Measurements from ENCODE around the gene EPHB2.
"Not testable (repeated sequence)": the region's sequence is repeated elsewhere in the genome, so short reads cannot be mapped to it uniquely, and the experiment has no call there.

EPHB2 gene

GRCh38 chr1:22841142-22841541 is 130.5 kb downstream of the EPHB2 start:
- Histone ChIP-seq H3K9me3 (ENCODE audit: control insufficient read depth, low read depth, low read length) (no peaks in the 10 kb centered on the region), H3K27ac (ENCODE audit: low read length) (no peak overlapping the region), H3K27me3 (ENCODE audit: control insufficient read depth, insufficient read depth, low read length) (no peaks in the 10 kb centered on the region), H3K4me3 (ENCODE audit: low read length) (no peak overlapping the region), H3K9ac (ENCODE audit: low read length) (no peak overlapping the region), H3K36me3 (ENCODE audit: control insufficient read depth, low read depth, low read length) (no peaks in the 10 kb centered on the region), H3K4me1 (ENCODE audit: control insufficient read depth, low read depth, low read length) (no peaks in the 10 kb centered on the region)

- Histone ChIP-seq H3K36me3 (ENCODE audit: control insufficient read depth, low read depth, low read length) (no peaks in the 10 kb centered on the region), H3K9me3 (ENCODE audit: control insufficient read depth, low read depth, low read length) (no peaks in the 10 kb centered on the region), H3K4me3 (ENCODE audit: low read length) (no peak overlapping the region), H3K27me3 (ENCODE audit: control insufficient read depth, insufficient read depth, low read length) (no peaks in the 10 kb centered on the region), H3K9ac (ENCODE audit: low read length) (no peak overlapping the region), H3K4me1 (ENCODE audit: control insufficient read depth, low read depth, low read length) (no peaks in the 10 kb centered on the region), H3K27ac (ENCODE audit: low read length) (no peak overlapping the region)
These were observed 131.2 kb downstream of the EPHB2 start for GRCh38 chr1:22841860-22842281.

- not testable (repeated sequence) for H3K4me3 ChIP-seq (ENCODE audit: low read length); H3K27me3 ChIP-seq (ENCODE audit: control insufficient read depth, insufficient read depth, low read length)
These were observed 133.0 kb downstream of the EPHB2 start for GRCh38 chr1:22843441-22844183.

GRCh38 chr1:22844621-22845020 is 134.0 kb downstream of the EPHB2 start:
- peaks cover 1% of the 10 kb centered on the region for H3K4me1 ChIP-seq (ENCODE audit: control insufficient read depth, low read depth, low read length)
- no peak overlapping the region for H3K27ac ChIP-seq (ENCODE audit: low read length)
- H3K9ac ChIP-seq (ENCODE audit: low read length) = no peak overlapping the region
- no peak overlapping the region for H3K4me3 ChIP-seq (ENCODE audit: low read length)
- H3K27me3 ChIP-seq (ENCODE audit: control insufficient read depth, insufficient read depth, low read length) = no peaks in the 10 kb centered on the region
- H3K36me3 ChIP-seq (ENCODE audit: control insufficient read depth, low read depth, low read length) = no peaks in the 10 kb centered on the region
- no peaks in the 10 kb centered on the region for H3K9me3 ChIP-seq (ENCODE audit: control insufficient read depth, low read depth, low read length)

More at GRCh38 chr1:22843441-22844183, 133.0 kb downstream of the EPHB2 start:
- not testable (repeated sequence) for H3K9ac ChIP-seq (ENCODE audit: low read length); H3K27ac ChIP-seq (ENCODE audit: low read length); H3K4me1 ChIP-seq (ENCODE audit: control insufficient read depth, low read depth, low read length); H3K9me3 ChIP-seq (ENCODE audit: control insufficient read depth, low read depth, low read length); H3K36me3 ChIP-seq (ENCODE audit: control insufficient read depth, low read depth, low read length)

GRCh38 chr1:22845398-22845935 is 134.8 kb downstream of the EPHB2 start:
- H3K4me1 ChIP-seq (ENCODE audit: control insufficient read depth, low read depth, low read length) = peaks cover 4% of the 10 kb centered on the region
- no peak overlapping the region for H3K9ac ChIP-seq (ENCODE audit: low read length)
- no peaks in the 10 kb centered on the region for H3K36me3 ChIP-seq (ENCODE audit: control insufficient read depth, low read depth, low read length)
- no peak overlapping the region for H3K4me3 ChIP-seq (ENCODE audit: low read length)
- H3K9me3 ChIP-seq (ENCODE audit: control insufficient read depth, low read depth, low read length) = no peaks in the 10 kb centered on the region
- H3K27ac ChIP-seq (ENCODE audit: low read length) = no peak overlapping the region
- H3K27me3 ChIP-seq (ENCODE audit: control insufficient read depth, insufficient read depth, low read length) = no peaks in the 10 kb centered on the region

- no peaks in the 10 kb centered on the region for H3K9me3 ChIP-seq (ENCODE audit: control insufficient read depth, low read depth, low read length)
- peaks cover 4% of the 10 kb centered on the region for H3K4me1 ChIP-seq (ENCODE audit: control insufficient read depth, low read depth, low read length)
- H3K27ac ChIP-seq (ENCODE audit: low read length) = no peak overlapping the region
- no peak overlapping the region for H3K4me3 ChIP-seq (ENCODE audit: low read length)
- no peaks in the 10 kb centered on the region for H3K27me3 ChIP-seq (ENCODE audit: control insufficient read depth, insufficient read depth, low read length)
- no peak overlapping the region for H3K9ac ChIP-seq (ENCODE audit: low read length)
- no peaks in the 10 kb centered on the region for H3K36me3 ChIP-seq (ENCODE audit: control insufficient read depth, low read depth, low read length)
These were observed 135.8 kb downstream of the EPHB2 start for GRCh38 chr1:22846458-22846857.

GRCh38 chr1:22847249-22847648 is 136.6 kb downstream of the EPHB2 start:
- Histone ChIP-seq H3K4me1 (ENCODE audit: control insufficient read depth, low read depth, low read length) (peaks cover 4% of the 10 kb centered on the region), H3K4me3 (ENCODE audit: low read length) (no peak overlapping the region), H3K36me3 (ENCODE audit: control insufficient read depth, low read depth, low read length) (no peaks in the 10 kb centered on the region), H3K27ac (ENCODE audit: low read length) (no peak overlapping the region), H3K9ac (ENCODE audit: low read length) (no peak overlapping the region), H3K27me3 (ENCODE audit: control insufficient read depth, insufficient read depth, low read length) (no peaks in the 10 kb centered on the region), H3K9me3 (ENCODE audit: control insufficient read depth, low read depth, low read length) (no peaks in the 10 kb centered on the region)

- H3K36me3 ChIP-seq (ENCODE audit: control insufficient read depth, low read depth, low read length) = no peaks in the 10 kb centered on the region
- no peaks in the 10 kb centered on the region for H3K9me3 ChIP-seq (ENCODE audit: control insufficient read depth, low read depth, low read length)
- no peak overlapping the region for H3K27ac ChIP-seq (ENCODE audit: low read length)
- no peak overlapping the region for H3K9ac ChIP-seq (ENCODE audit: low read length)
- H3K4me1 ChIP-seq (ENCODE audit: control insufficient read depth, low read depth, low read length) = peaks cover 4% of the 10 kb centered on the region
- no peak overlapping the region for H3K4me3 ChIP-seq (ENCODE audit: low read length)
- H3K27me3 ChIP-seq (ENCODE audit: control insufficient read depth, insufficient read depth, low read length) = no peaks in the 10 kb centered on the region
These were observed 137.1 kb downstream of the EPHB2 start for GRCh38 chr1:22847709-22848108.

- no peaks in the 10 kb centered on the region for H3K36me3 ChIP-seq (ENCODE audit: control insufficient read depth, low read depth, low read length)
- H3K27me3 ChIP-seq (ENCODE audit: control insufficient read depth, insufficient read depth, low read length) = no peaks in the 10 kb centered on the region
- H3K9ac ChIP-seq (ENCODE audit: low read length) = no peak overlapping the region
- no peaks in the 10 kb centered on the region for H3K9me3 ChIP-seq (ENCODE audit: control insufficient read depth, low read depth, low read length)
- peaks cover 4% of the 10 kb centered on the region for H3K4me1 ChIP-seq (ENCODE audit: control insufficient read depth, low read depth, low read length)
- no peak overlapping the region for H3K27ac ChIP-seq (ENCODE audit: low read length)
- H3K4me3 ChIP-seq (ENCODE audit: low read length) = no peak overlapping the region
These were observed 137.8 kb downstream of the EPHB2 start for GRCh38 chr1:22848405-22848804.

GRCh38 chr1:22849770-22850169 is 139.1 kb downstream of the EPHB2 start:
- Histone ChIP-seq H3K36me3 (ENCODE audit: control insufficient read depth, low read depth, low read length) (no peaks in the 10 kb centered on the region), H3K27me3 (ENCODE audit: control insufficient read depth, insufficient read depth, low read length) (no peaks in the 10 kb centered on the region), H3K4me1 (ENCODE audit: control insufficient read depth, low read depth, low read length) (peaks cover 4% of the 10 kb centered on the region), H3K9ac (ENCODE audit: low read length) (no peak overlapping the region), H3K9me3 (ENCODE audit: control insufficient read depth, low read depth, low read length) (no peaks in the 10 kb centered on the region), H3K27ac (ENCODE audit: low read length) (no peak overlapping the region), H3K4me3 (ENCODE audit: low read length) (no peak overlapping the region)

- H3K27ac ChIP-seq (ENCODE audit: low read length) = no peak overlapping the region
- no peak overlapping the region for H3K9ac ChIP-seq (ENCODE audit: low read length)
- H3K4me1 ChIP-seq (ENCODE audit: control insufficient read depth, low read depth, low read length) = peaks cover 4% of the 10 kb centered on the region
- no peaks in the 10 kb centered on the region for H3K27me3 ChIP-seq (ENCODE audit: control insufficient read depth, insufficient read depth, low read length)
- H3K4me3 ChIP-seq (ENCODE audit: low read length) = no peak overlapping the region
- H3K9me3 ChIP-seq (ENCODE audit: control insufficient read depth, low read depth, low read length) = no peaks in the 10 kb centered on the region
- no peaks in the 10 kb centered on the region for H3K36me3 ChIP-seq (ENCODE audit: control insufficient read depth, low read depth, low read length)
These were observed 139.6 kb downstream of the EPHB2 start for GRCh38 chr1:22850281-22850680.

GRCh38 chr1:22850681-22851080 is 140.0 kb downstream of the EPHB2 start:
- no peak overlapping the region for H3K9ac ChIP-seq (ENCODE audit: low read length)
- no peak overlapping the region for H3K4me3 ChIP-seq (ENCODE audit: low read length)
- H3K4me1 ChIP-seq (ENCODE audit: control insufficient read depth, low read depth, low read length) = peaks cover 4% of the 10 kb centered on the region
- H3K36me3 ChIP-seq (ENCODE audit: control insufficient read depth, low read depth, low read length) = no peaks in the 10 kb centered on the region
- no peaks in the 10 kb centered on the region for H3K9me3 ChIP-seq (ENCODE audit: control insufficient read depth, low read depth, low read length)
- no peaks in the 10 kb centered on the region for H3K27me3 ChIP-seq (ENCODE audit: control insufficient read depth, insufficient read depth, low read length)
- no peak overlapping the region for H3K27ac ChIP-seq (ENCODE audit: low read length)

Measured in iPS-18a (cell line).